Endothelial cell of umbilical vein (primary cell): ENCODE results near the gene AGAP3.

Experiments
- CTCF ChIP-seq, 2 donors: IDR thresholded peaks; 1 replicate in 1 of 2; 2 replicates in 1 of 2; pipeline ENCODE4 v1.5.1; 2011; ENCODE audit warnings: low read length in 2 of 2, mild to moderate bottlenecking in 2 of 2, moderate library complexity in 2 of 2, control low read depth in 1 of 2, inconsistent platforms in 1 of 2, low read depth in 1 of 2; ENCODE audit not compliant: insufficient read depth in 1 of 2; ENCODE audit errors: extremely low read depth in 1 of 2
- EZH2 ChIP-seq: IDR thresholded peaks from 2 replicates; pipeline ENCODE4 v1.6.1; 2012; ENCODE audit warnings: borderline replicate concordance, low read depth, mild to moderate bottlenecking, moderate library complexity, low read length, inconsistent platforms; ENCODE audit not compliant: severe bottlenecking
- FOS ChIP-seq: IDR thresholded peaks from 2 replicates; pipeline ENCODE4 v1.6.1; 2011; ENCODE audit warnings: mild to moderate bottlenecking, low read length, moderate library complexity, borderline replicate concordance; ENCODE audit not compliant: insufficient read depth
- GATA2 ChIP-seq: IDR thresholded peaks from 2 replicates; pipeline ENCODE4 v1.7.0; 2011; ENCODE audit warnings: low read depth, mild to moderate bottlenecking, moderate library complexity, mixed read lengths, low read length; ENCODE audit not compliant: insufficient read length, insufficient read depth
- JUN ChIP-seq: IDR thresholded peaks from 2 replicates; pipeline ENCODE4 v1.6.1; 2011; ENCODE audit warnings: borderline replicate concordance, low read depth; ENCODE audit not compliant: insufficient read length, insufficient read depth
- POLR2A ChIP-seq: IDR thresholded peaks from 2 replicates; pipeline ENCODE4 v1.6.1; 2012; ENCODE audit warnings: low read depth, mild to moderate bottlenecking, control low read depth, low read length
- POLR2AphosphoS5 ChIP-seq: IDR thresholded peaks from 2 replicates; pipeline ENCODE4 v1.6.1; 2012; ENCODE audit warnings: low read depth, mild to moderate bottlenecking, control low read depth, low read length, moderate library complexity; ENCODE audit not compliant: insufficient read depth
- TF ChIP-seq, protein P1 (sequence below): IDR thresholded peaks from 2 replicates; pipeline ENCODE4 v1.6.1; 2011; ENCODE audit not compliant: insufficient read depth, insufficient read length

DNA sequence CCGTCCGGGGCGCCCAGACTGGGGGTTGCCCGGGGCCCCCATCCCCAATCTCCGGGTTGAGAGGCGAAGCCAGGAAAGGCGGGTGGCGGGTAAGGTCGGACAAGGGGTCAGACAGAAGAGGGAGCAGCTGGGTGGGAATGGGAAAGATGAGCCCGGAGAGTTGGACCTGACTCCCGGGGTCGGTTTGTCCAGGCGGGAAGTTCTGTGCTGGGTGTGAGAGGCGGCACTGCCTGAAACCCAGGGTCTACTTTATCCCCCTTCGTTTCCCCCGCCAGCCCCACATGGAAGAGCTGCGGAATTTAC lies 26.2 kb upstream of the AGAP3 start:
- TF ChIP-seq CTCF (IDR thresholded peaks at IDR 0.05; ENCODE audit: extremely low read depth in 1 of 2, insufficient read depth in 1 of 2, low read depth in 1 of 2, low read length in 2 of 2), result no peak
- no peak for TF ChIP-seq POLR2A
- TF ChIP-seq POLR2AphosphoS5, result no peak
- TF ChIP-seq, protein P1, sequence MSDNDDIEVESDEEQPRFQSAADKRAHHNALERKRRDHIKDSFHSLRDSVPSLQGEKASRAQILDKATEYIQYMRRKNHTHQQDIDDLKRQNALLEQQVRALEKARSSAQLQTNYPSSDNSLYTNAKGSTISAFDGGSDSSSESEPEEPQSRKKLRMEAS, result no peak
- no peak for TF ChIP-seq EZH2
- TF ChIP-seq FOS, result no peak
- TF ChIP-seq JUN, result no peak
- no peak for TF ChIP-seq GATA2
